K562 (cell line): ENCODE data around the gene LAMA3. TPM values are rescaled to one million over a fixed set of nuclear protein-coding genes. Genes with fewer than 3 reads are reported as not detected.

ENCODE experiments used
- ATAC-seq: fragments of 200-7000 bp; cut with Tn5 transposase; 3 replicates; pipeline ENCODE4 v1.9.1; 2020; ENCODE audit warnings: moderate library complexity
- BruUV-seq: library from RNA; stranded (reverse); fragments of 400-500 nt; replicated peaks from 2 replicates; lab custom pipeline; 2021; lab: Mats Ljungman, UMichigan
- CTCF ChIA-PET: fragments of 300-600 bp; formaldehyde crosslinking; extraction: SDS; loops from one replicate; lab custom pipeline; 2021; ENCODE audit warnings: low intra/inter-chr PET ratio; lab: Yijun Ruan, JAX
- POLR2A ChIA-PET: fragments of 300-600, 350-650 bp; sonication (Branson Sonifier 250); formaldehyde crosslinking; extraction: SDS; loops from one replicate; lab custom pipeline; 2021; ENCODE audit warnings: antibody characterized with exemption, inconsistent platforms; lab: Yijun Ruan, JAX
- DNase-seq, 4 experiments: peaks; one replicate each; pipeline versions ENCODE4 v3.0.0 to v3.0.0-alpha.2; 2011 to 2018; ENCODE audit warnings: low spot score in 3 of 4, mixed read lengths in 3 of 4; ENCODE audit errors: extremely low read depth in 1 of 4
- FAIRE-seq: peaks from 2 replicates; lab custom pipeline; 2011; peaks lifted over from hg19 to GRCh38; lab: Jason Lieb, UNC
- H2AFZ ChIP-seq: 2 replicates; pipeline ENCODE4 v1.6.0; 2011; ENCODE audit warnings: low read depth, low read length, control low read depth, inconsistent platforms
- H3K27ac ChIP-seq: fragments of 200-600 bp; 3 replicates; pipeline ENCODE4 v1.8.0; 2011; ENCODE audit warnings: low read depth, mild to moderate bottlenecking, control low read depth, inconsistent platforms, low read length, moderate library complexity, mixed read lengths; ENCODE audit errors: extremely low read depth
- H3K27me3 ChIP-seq, 2 experiments: fragments of 300-600 bp in 1 of 2; 2 replicates in 1 of 2; 3 replicates in 1 of 2; pipeline versions ENCODE4 v1.6.0 to v1.8.0; 2011; ENCODE audit warnings: inconsistent platforms in 2 of 2, low read length in 2 of 2, mild to moderate bottlenecking in 1 of 2, mixed read lengths in 1 of 2, moderate library complexity in 1 of 2; ENCODE audit not compliant: control insufficient read depth in 2 of 2, insufficient read depth in 2 of 2
- H3K36me3 ChIP-seq: fragments of 300-600 bp; 3 replicates; pipeline ENCODE4 v1.8.0; 2011; ENCODE audit warnings: mild to moderate bottlenecking, low read length, inconsistent platforms; ENCODE audit not compliant: control insufficient read depth, insufficient read depth
- H3K4me1 ChIP-seq, 2 experiments: fragments of 200-600 bp in 1 of 2; replicated peaks in 1 of 2; 2 replicates in 1 of 2; 3 replicates in 1 of 2; pipeline versions ENCODE4 v1.5.1 to v1.8.0; 2011; ENCODE audit warnings: inconsistent platforms in 2 of 2, low read length in 2 of 2, mild to moderate bottlenecking in 1 of 2, mixed read lengths in 1 of 2, moderate library complexity in 1 of 2; ENCODE audit not compliant: control insufficient read depth in 2 of 2, insufficient read depth in 2 of 2
- H3K4me2 ChIP-seq: 2 replicates; pipeline ENCODE4 v1.6.1; 2011; ENCODE audit warnings: low read length, control low read depth, inconsistent platforms, mixed read lengths; ENCODE audit not compliant: insufficient read depth
- H3K4me3 ChIP-seq: fragments of 200-600 bp; sonication (generic), shearing (Covaris generic); 2 replicates; pipeline ENCODE4 v1.5.1; 2016; ENCODE audit warnings: control low read depth, inconsistent platforms
- H3K79me2 ChIP-seq: fragments of 200-600 bp; 3 replicates; pipeline ENCODE4 v1.8.0; 2011; ENCODE audit warnings: low read length, inconsistent platforms; ENCODE audit not compliant: control insufficient read depth, insufficient read depth
- H3K9ac ChIP-seq, 2 experiments: 2 replicates each; pipeline versions ENCODE4 v1.6.0 to v1.6.1; 2011; ENCODE audit warnings: low read depth in 2 of 2, low read length in 2 of 2, control low read depth in 1 of 2, inconsistent platforms in 1 of 2, mild to moderate bottlenecking in 1 of 2, mixed read lengths in 1 of 2; ENCODE audit not compliant: insufficient read depth in 1 of 2
- H3K9me1 ChIP-seq: one replicate; pipeline ENCODE4 v1.6.0; 2011; ENCODE audit warnings: inconsistent platforms, mild to moderate bottlenecking, low read length, moderate library complexity; ENCODE audit not compliant: control insufficient read depth, insufficient read depth
- H3K9me3 ChIP-seq: replicated peaks from 2 replicates; pipeline ENCODE4 v1.5.1; 2011; ENCODE audit warnings: low read depth, low read length, inconsistent platforms; ENCODE audit not compliant: control insufficient read depth, insufficient read depth
- H4K20me1 ChIP-seq: replicated peaks from 2 replicates; pipeline ENCODE4 v1.6.1; 2011; ENCODE audit warnings: low read length, inconsistent platforms, mixed read lengths; ENCODE audit not compliant: control insufficient read depth, insufficient read depth
- ATF3 ChIP-seq, 2 experiments: fragments of 450-650 bp in 1 of 2; sonication (generic) in 1 of 2; formaldehyde crosslinking in 1 of 2; IDR thresholded peaks in 1 of 2; conservative IDR thresholded peaks in 1 of 2; 2 replicates each; pipeline versions ENCODE4 v1.6.1 to v1.8.1; 2016 to 2023; ENCODE audit warnings: mild to moderate bottlenecking in 2 of 2, moderate library complexity in 2 of 2, inconsistent platforms in 1 of 2, missing genetic modification reagents in 1 of 2
- ATF7 ChIP-seq: fragments of 450-650 bp; IDR thresholded peaks from 2 replicates; pipeline ENCODE4 v1.7.1; 2014; ENCODE audit warnings: mild to moderate bottlenecking, moderate library complexity
- ZBTB7A ChIP-seq: IDR thresholded peaks from 2 replicates; pipeline ENCODE4 v1.6.1; 2011; ENCODE audit warnings: low read depth, mild to moderate bottlenecking, low read length, moderate library complexity, borderline replicate concordance; ENCODE audit not compliant: control insufficient read depth
- WGBS: fragments of 100-300 bp; shearing (Covaris generic); methylation state at CpG from one replicate; pipeline ENCODE4 v1.1.6; 2016; ENCODE audit warnings: low coverage, mixed read lengths; ENCODE audit not compliant: insufficient coverage; ENCODE audit errors: missing lambda C conversion rate; 5-methylcytosine and 5-hydroxymethylcytosine counted together
- in situ Hi-C: fragments of 300-500 bp; cut with MboI; formaldehyde crosslinking; loops from 4 replicates; pipeline ENCODE4 v1.15.0; 2018; ENCODE audit warnings: inconsistent platforms, mixed read lengths
- intact Hi-C: fragments of 100-400 bp; cut with micrococcal nuclease; formaldehyde crosslinking; loops from 2 replicates; pipeline ENCODE4 v1.14.2; 2022
- polyA plus RNA-seq, 8 experiments: library from polyadenylated mRNA; depleted of rRNA in 4 of 8; stranded (reverse) in 5 of 8; unstranded in 3 of 8; fragments of >200 nt; fragmentation: Nextera tagmentation in 2 of 8; fragmentation: Illumina TruSeq in 1 of 8; extraction: Ambion mirVana in 2 of 8; extraction: Trizol in 1 of 8; gene quantifications; 2 replicates each; pipeline versions ENCODE4 v1.2.1 to v1.2.3, GENCODE V29; 2011 to 2014; ENCODE audit warnings: inconsistent platforms in 1 of 8, missing spikeins in 1 of 8
- total RNA-seq, 7 experiments: library from RNA; depleted of rRNA in 6 of 7; stranded (reverse); fragments of >200 nt in 6 of 7; fragmentation: Illumina TruSeq in 2 of 7; extraction: Trizol in 2 of 7; gene quantifications; 2 replicates each; pipeline versions ENCODE4 v1.2.1 to v1.2.3, GENCODE V29; 2011 to 2021; ENCODE audit warnings: low replicate concordance in 1 of 7

The LAMA3 gene
- total and polyA plus RNA-seq, 9 of the 15 experiments (the other 6 are each of a cell fraction or from before 2014, with no cell fraction given), result 0.07 TPM; not detected in 8

DNA sequence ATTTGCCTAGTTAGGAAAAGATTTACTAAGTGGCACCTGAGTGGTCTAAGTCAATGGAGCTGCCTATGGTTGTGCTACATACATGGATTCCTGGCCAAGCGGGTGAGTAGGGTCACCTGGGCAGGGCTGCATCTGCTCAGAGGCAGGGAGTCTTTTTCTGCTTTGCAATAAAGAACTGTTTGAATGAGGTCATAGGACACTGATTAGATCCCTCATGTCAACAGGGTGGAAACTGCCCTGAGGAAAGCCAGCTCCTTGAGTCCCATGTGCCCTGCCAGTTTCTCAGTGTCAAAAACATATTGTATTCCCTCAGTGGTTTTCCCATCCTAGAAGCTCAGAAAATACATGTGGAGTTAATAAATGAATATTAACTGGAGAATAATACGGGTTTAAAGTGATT, 4.6 kb downstream of the LAMA3 start:
- POLR2A ChIA-PET, result interaction anchor here (1.0 kb wide), 1 partner anchor 13 kb away, joined by 5 read pairs; no protein-coding TSS in a partner anchor
- H3K9ac ChIP-seq, result no peak overlapping the region
- CTCF ChIA-PET, result no interaction called here
- DNase-seq (no peak), FAIRE-seq (no peak), ATAC-seq (no peak)
- intact Hi-C loops, result no loop called here
- 0 out of 2 replicates have a peak, but pooled peaks cover 4% of the 10 kb centered on the region for H4K20me1 ChIP-seq
- 0 out of 2 replicates have a peak, but pooled peaks have one; percentile 15 for TF ChIP-seq ATF7
- TF ChIP-seq ATF3 (IDR thresholded peaks at IDR 0.05), result 0 out of 2 replicates have a peak, but pooled peaks have one; percentile 10
- no peak for TF ChIP-seq ATF3 (CRISPR knock-in tag; conservative IDR thresholded peaks at IDR 0.05)
- TF ChIP-seq ZBTB7A, result no peak
- H3K27ac ChIP-seq, result no peak overlapping the region
- no peaks in the 10 kb centered on the region for H3K9me3 ChIP-seq
- H2AFZ ChIP-seq, result no peak overlapping the region
- no peaks in the 10 kb centered on the region for H3K36me3 ChIP-seq
- WGBS, result 2% methylated on average over 2 of the region's 2 CpGs
- in situ Hi-C loops, result no loop called here
- BruUV-seq, result no TSS peak
- H3K27me3 ChIP-seq, result peaks cover 23 to 33% of the 10 kb centered on the region in 2 experiments
- H3K9me1 ChIP-seq, result no peaks in the 10 kb centered on the region
- H3K79me2 ChIP-seq, result no peaks in the 10 kb centered on the region
- no peak overlapping the region for H3K4me3 ChIP-seq
- no peak overlapping the region for H3K4me2 ChIP-seq
- peaks cover 0 to 15% of the 10 kb centered on the region in 2 experiments; a peak in 2 of 5 replicates for H3K4me1 ChIP-seq
